H9 (cell line): ENCODE results near the gene LIPT1. TPM values are rescaled to one million over a fixed set of nuclear protein-coding genes. Genes with fewer than 3 reads are reported as not detected.
"Not testable (repeated sequence)": the region's sequence is repeated elsewhere in the genome, so short reads cannot be mapped to it uniquely, and the experiment has no call there.

ENCODE experiments used
- DNase-seq: peaks from one replicate; pipeline ENCODE4 v3.0.0-alpha.2; 2017
- H2AFZ ChIP-seq: one replicate; pipeline ENCODE4 v1.6.1; 2013; ENCODE audit warnings: mild to moderate bottlenecking, low read length, control low read depth, moderate library complexity
- H2AK5ac ChIP-seq: 2 replicates; pipeline ENCODE4 v1.6.1; 2013; ENCODE audit warnings: low read length, control low read depth, mixed read lengths; ENCODE audit not compliant: insufficient read length
- H2BK120ac ChIP-seq: one replicate; pipeline ENCODE4 v1.6.1; 2013; ENCODE audit warnings: low read depth, mild to moderate bottlenecking, low read length, control low read depth, inconsistent platforms; ENCODE audit not compliant: poor library complexity, severe bottlenecking
- H2BK12ac ChIP-seq: 2 replicates; pipeline ENCODE4 v1.6.1; 2013; ENCODE audit warnings: low read length, control low read depth, mixed read lengths, low read depth; ENCODE audit not compliant: insufficient read length
- H2BK15ac ChIP-seq: 2 replicates; pipeline ENCODE4 v1.6.1; 2013; ENCODE audit warnings: low read depth, low read length, control low read depth
- H2BK20ac ChIP-seq: one replicate; pipeline ENCODE4 v1.6.1; 2013; ENCODE audit warnings: low read depth, mild to moderate bottlenecking, low read length, control low read depth, inconsistent platforms; ENCODE audit not compliant: poor library complexity, severe bottlenecking
- H2BK5ac ChIP-seq: 2 replicates; pipeline ENCODE4 v1.6.1; 2013; ENCODE audit warnings: low read length, control low read depth, mixed read lengths; ENCODE audit not compliant: insufficient read length
- H3K14ac ChIP-seq: 2 replicates; pipeline ENCODE4 v1.6.1; 2013; ENCODE audit warnings: low read length, control low read depth; ENCODE audit not compliant: insufficient read depth
- H3K18ac ChIP-seq: 2 replicates; pipeline ENCODE4 v1.6.1; 2013; ENCODE audit warnings: low read depth, mild to moderate bottlenecking, mixed read lengths, low read length, control low read depth; ENCODE audit not compliant: insufficient read length
- H3K23ac ChIP-seq: 2 replicates; pipeline ENCODE4 v1.6.1; 2013; ENCODE audit warnings: low read length, control low read depth, mixed read lengths, low read depth; ENCODE audit not compliant: insufficient read length
- H3K23me2 ChIP-seq: 2 replicates; pipeline ENCODE4 v1.6.1; 2013; ENCODE audit warnings: low read depth, mild to moderate bottlenecking, mixed read lengths, low read length, control low read depth; ENCODE audit not compliant: insufficient read length, poor library complexity, severe bottlenecking
- H3K27ac ChIP-seq: 2 replicates; pipeline ENCODE4 v1.5.1; 2013; ENCODE audit warnings: low read length, control low read depth, mixed read lengths, low read depth; ENCODE audit not compliant: insufficient read length
- H3K27me3 ChIP-seq: 2 replicates; pipeline ENCODE4 v1.6.1; 2013; ENCODE audit warnings: low read length, control low read depth, inconsistent platforms; ENCODE audit not compliant: insufficient read depth
- H3K4ac ChIP-seq: 2 replicates; pipeline ENCODE4 v1.6.1; 2013; ENCODE audit warnings: low read depth, mild to moderate bottlenecking, control low read depth, inconsistent platforms, low read length, moderate library complexity
- H3K4me1 ChIP-seq: 2 replicates; pipeline ENCODE4 v1.6.1; 2013; ENCODE audit warnings: low read length, control low read depth, inconsistent platforms; ENCODE audit not compliant: insufficient read depth
- H3K4me2 ChIP-seq: 2 replicates; pipeline ENCODE4 v1.6.1; 2013; ENCODE audit warnings: low read length, control low read depth, mixed read lengths; ENCODE audit not compliant: insufficient read length, insufficient read depth
- H3K56ac ChIP-seq: 2 replicates; pipeline ENCODE4 v1.6.1; 2013; ENCODE audit warnings: low read depth, mild to moderate bottlenecking, mixed read lengths, low read length, control low read depth; ENCODE audit not compliant: insufficient read length
- H3K79me1 ChIP-seq: 2 replicates; pipeline ENCODE4 v1.6.1; 2013; ENCODE audit warnings: low read depth, mild to moderate bottlenecking, moderate library complexity, low read length, control low read depth, inconsistent platforms; ENCODE audit not compliant: insufficient read depth, poor library complexity, severe bottlenecking
- H3K79me2 ChIP-seq: 2 replicates; pipeline ENCODE4 v1.6.1; 2013; ENCODE audit warnings: low read length, control low read depth, inconsistent platforms; ENCODE audit not compliant: insufficient read depth
- H3K9ac ChIP-seq: 2 replicates; pipeline ENCODE4 v1.6.1; 2013; ENCODE audit warnings: low read length, control low read depth, mixed read lengths; ENCODE audit not compliant: insufficient read length; ENCODE audit errors: extremely low read depth
- H3K9me3 ChIP-seq: one replicate; pipeline ENCODE4 v1.6.1; 2013; ENCODE audit warnings: low read depth, low read length, inconsistent platforms; ENCODE audit not compliant: control insufficient read depth
- H3T11ph ChIP-seq: one replicate; pipeline ENCODE4 v1.6.1; 2013; ENCODE audit warnings: mild to moderate bottlenecking, low read length, control low read depth, inconsistent platforms
- H4K20me1 ChIP-seq: one replicate; pipeline ENCODE4 v1.6.1; 2013; ENCODE audit not compliant: control insufficient read depth, insufficient read length, insufficient read depth
- H4K5ac ChIP-seq: 2 replicates; pipeline ENCODE4 v1.6.1; 2013; ENCODE audit warnings: low read depth, mild to moderate bottlenecking, mixed read lengths, low read length, control low read depth; ENCODE audit not compliant: insufficient read length
- H4K8ac ChIP-seq: replicated peaks from 2 replicates; pipeline ENCODE4 v1.6.1; 2013; ENCODE audit warnings: low read length, control low read depth, mixed read lengths, low read depth; ENCODE audit not compliant: insufficient read length
- H4K91ac ChIP-seq: 2 replicates; pipeline ENCODE4 v1.6.1; 2013; ENCODE audit warnings: low read depth, mild to moderate bottlenecking, moderate library complexity, mixed read lengths, low read length, control low read depth; ENCODE audit not compliant: insufficient read length
- H3K27ac Mint-ChIP-seq, 3 experiments: 2 replicates in 2 of 3; 3 replicates in 1 of 3; pipeline ENCODE4 v1.8.0; 2020 to 2021; ENCODE audit warnings: mixed read lengths in 3 of 3, mild to moderate bottlenecking in 1 of 3, moderate library complexity in 1 of 3
- H3K27me3 Mint-ChIP-seq: 2 replicates; pipeline ENCODE4 v1.8.0; 2021; ENCODE audit warnings: low read depth, mild to moderate bottlenecking, moderate library complexity, mixed read lengths
- H3K36me3 Mint-ChIP-seq, 3 experiments: 2 replicates in 2 of 3; 3 replicates in 1 of 3; pipeline ENCODE4 v1.8.0; 2020 to 2021; ENCODE audit warnings: low read depth in 3 of 3, mixed read lengths in 3 of 3; ENCODE audit not compliant: insufficient read depth in 1 of 3
- H3K4me1 Mint-ChIP-seq, 2 experiments: 2 replicates each; pipeline ENCODE4 v1.8.0; 2020; ENCODE audit warnings: mixed read lengths in 2 of 2
- H3K4me3 Mint-ChIP-seq, 2 experiments: 2 replicates in 1 of 2; 3 replicates in 1 of 2; pipeline ENCODE4 v1.8.0; 2020 to 2021; ENCODE audit warnings: mild to moderate bottlenecking in 2 of 2, mixed read lengths in 2 of 2, moderate library complexity in 1 of 2
- H3K9me3 Mint-ChIP-seq, 2 experiments: 2 replicates in 1 of 2; 3 replicates in 1 of 2; pipeline ENCODE4 v1.8.0; 2020; ENCODE audit warnings: mild to moderate bottlenecking in 2 of 2, mixed read lengths in 2 of 2, moderate library complexity in 1 of 2
- CTCF ChIP-seq: fragments of 200-600 bp; sonication (generic); conservative IDR thresholded peaks from 3 replicates; pipeline ENCODE4 v1.8.0; 2021; ENCODE audit warnings: antibody characterized with exemption, mild to moderate bottlenecking
- WGBS: extraction: QIAGEN DNeasy Blood & Tissue Kit; methylation state at CpG from one replicate; pipeline ENCODE4 v1.1.7; 2013; ENCODE audit warnings: missing lambda C conversion rate, low lambda C conversion rate, mixed read lengths; ENCODE audit not compliant: insufficient read length; ENCODE audit errors: extremely low coverage; 5-methylcytosine and 5-hydroxymethylcytosine counted together
- total RNA-seq: library from RNA; stranded (reverse); gene quantifications from 2 replicates; pipeline ENCODE4 v1.2.1, GENCODE V29; 2021

Gene LIPT1
- total RNA-seq, 1 experiment from 2014 or later = 6.4 TPM

DNA sequence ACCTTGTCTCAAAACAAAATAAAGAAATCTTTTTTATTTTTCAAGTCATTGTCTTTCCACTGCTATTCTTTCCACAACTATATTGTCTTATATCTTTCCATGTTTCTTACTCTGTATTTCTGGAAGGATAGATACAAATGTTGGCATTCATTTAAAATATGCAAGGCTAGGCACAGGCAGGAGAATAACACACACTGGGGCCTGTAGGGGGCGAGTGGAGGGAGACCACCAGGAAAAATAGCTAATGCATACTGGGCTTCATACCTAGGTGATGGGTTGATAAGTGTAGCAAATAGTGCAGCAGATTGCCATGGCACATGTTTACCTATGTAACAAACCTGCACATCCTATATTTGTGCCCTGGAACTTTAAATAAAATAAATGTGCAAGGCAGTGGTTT, 35.8 kb downstream of the LIPT1 start:
- no peaks in the 10 kb centered on the region for H3K23me2 ChIP-seq
- no peak overlapping the region for H3K23ac ChIP-seq
- no peaks in the 10 kb centered on the region for H3K27me3 ChIP-seq
- H3K9me3 ChIP-seq = no peaks in the 10 kb centered on the region
- H3K79me1 ChIP-seq = no peaks in the 10 kb centered on the region
- H3K79me2 ChIP-seq = no peaks in the 10 kb centered on the region
- H3K4me2 ChIP-seq = no peak overlapping the region
- no peak overlapping the region for H2BK12ac ChIP-seq
- H4K20me1 ChIP-seq = no peaks in the 10 kb centered on the region
- Mint-ChIP-seq H3K4me3 (no peak overlapping the region), H3K4me1 (no peaks in the 10 kb centered on the region), H3K9me3 (peaks cover 0 to 3% of the 10 kb centered on the region in 2 experiments; a peak in 2 of 5 replicates), H3K36me3 (peaks cover 42 to 63% (median 59%) of the 10 kb centered on the region in 3 experiments), H3K27ac (no peak overlapping the region), H3K27me3 (no peaks in the 10 kb centered on the region)
- H2AFZ ChIP-seq = no peak overlapping the region
- no peak overlapping the region for H4K8ac ChIP-seq
- no peak overlapping the region for H4K5ac ChIP-seq
- no peak overlapping the region for H3K4ac ChIP-seq
- TF ChIP-seq CTCF = peak; percentile 48; the same call in 2 of the 3 replicates
- no peak overlapping the region for H3K14ac ChIP-seq
- H3K18ac ChIP-seq = no peak overlapping the region
- WGBS = no CpG with 5 or more reads among the region's 1 CpG
- H2BK15ac ChIP-seq = no peak overlapping the region
- no peak overlapping the region for H2BK5ac ChIP-seq
- DNase-seq = no peak
- no peak overlapping the region for H2BK120ac ChIP-seq
- no peak overlapping the region for H2BK20ac ChIP-seq
- no peaks in the 10 kb centered on the region for H3K4me1 ChIP-seq
- no peak overlapping the region for H3K27ac ChIP-seq
- no peak overlapping the region for H3K9ac ChIP-seq
- H4K91ac ChIP-seq = no peak overlapping the region
- no peak overlapping the region for H3T11ph ChIP-seq
- H3K56ac ChIP-seq = no peak overlapping the region
- H2AK5ac ChIP-seq = no peak overlapping the region

DNA sequence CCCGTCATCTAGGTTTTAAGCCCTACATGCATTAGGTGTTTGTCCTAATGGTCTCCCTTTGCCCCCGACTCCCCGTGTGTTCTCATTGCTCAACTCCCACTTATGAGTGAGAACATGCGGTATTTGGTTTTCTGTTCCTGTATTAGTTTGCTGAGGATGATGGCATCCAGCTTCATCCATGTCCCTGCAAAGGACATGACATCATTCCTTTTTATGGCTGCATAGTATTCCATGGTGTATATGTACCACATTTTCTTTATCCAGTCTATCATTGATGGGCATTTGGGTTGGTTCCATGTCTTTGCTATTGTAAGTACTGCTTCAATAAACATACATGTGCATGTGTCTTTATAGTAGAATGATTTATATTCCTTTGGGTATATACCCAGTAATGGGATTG, 37.6 kb downstream of the LIPT1 start:
- H2AFZ ChIP-seq, H3K27ac ChIP-seq, H3K27ac Mint-ChIP-seq, H4K5ac ChIP-seq, H4K8ac ChIP-seq, H2BK5ac ChIP-seq, H3K4me1 Mint-ChIP-seq, H3K14ac ChIP-seq, H4K91ac ChIP-seq, H3K9me3 ChIP-seq, DNase-seq, H3K23ac ChIP-seq, H2BK120ac ChIP-seq, H3K4ac ChIP-seq, H3K9ac ChIP-seq, H3K79me1 ChIP-seq, H3K4me2 ChIP-seq, H3K18ac ChIP-seq, H3K23me2 ChIP-seq, H2AK5ac ChIP-seq, H3K27me3 Mint-ChIP-seq, H3K27me3 ChIP-seq, H2BK12ac ChIP-seq, H3T11ph ChIP-seq, H2BK15ac ChIP-seq, H3K79me2 ChIP-seq, H4K20me1 ChIP-seq, H3K4me1 ChIP-seq, H3K9me3 Mint-ChIP-seq, H2BK20ac ChIP-seq, H3K4me3 Mint-ChIP-seq, H3K56ac ChIP-seq: not testable (repeated sequence)
- H3K36me3 Mint-ChIP-seq = peaks cover 50 to 73% (median 71%) of the 10 kb centered on the region in 3 experiments
- no CpG with 5 or more reads among the region's 4 CpGs for WGBS
